ENCODE data around the gene TEAD1.

The TEAD1 gene

DNA sequence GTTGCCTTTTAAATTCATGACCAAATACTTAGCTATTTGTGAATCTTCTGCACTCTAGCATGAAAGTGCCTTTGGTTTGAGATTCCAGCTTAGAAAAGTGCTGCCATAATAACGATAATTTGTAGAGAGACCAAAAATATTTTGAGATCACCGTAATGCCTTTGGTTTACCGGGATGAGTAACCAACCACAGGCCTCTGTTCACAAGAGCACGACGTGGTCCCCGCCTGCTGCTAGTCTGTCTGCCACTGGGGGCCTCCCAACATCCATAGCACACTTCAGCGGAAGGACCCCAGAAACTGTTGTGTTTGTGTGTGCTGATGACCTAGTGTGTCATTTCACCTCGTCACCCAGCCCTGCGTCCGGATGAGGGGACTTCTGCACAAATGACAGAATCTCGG lies 267.9 kb downstream of the TEAD1 start:
- Histone ChIP-seq H3K36me3 (ENCODE audit: control insufficient read depth, low read length) (no peaks in the 10 kb centered on the region), H3K4me3 (ENCODE audit: low read length) (no peak overlapping the region), H3F3A (ENCODE audit: control insufficient read depth, insufficient read depth) (no peaks in the 10 kb centered on the region), H3K4me1 (ENCODE audit: control insufficient read depth, low read length) (no peaks in the 10 kb centered on the region), H3K9me3 (ENCODE audit: control insufficient read depth, insufficient read depth, low read length) (no peaks in the 10 kb centered on the region), H3K27me3 (ENCODE audit: control insufficient read depth, low read length) (no peaks in the 10 kb centered on the region), H4K20me1 (ENCODE audit: control insufficient read depth, insufficient read depth, low read depth, low read length) (no peaks in the 10 kb centered on the region), H3K79me2 (ENCODE audit: control insufficient read depth, low read length) (no peaks in the 10 kb centered on the region), H3K27ac (ENCODE audit: low read depth, low read length) (no peak overlapping the region), H3K4me2 (ENCODE audit: low read length) (no peak overlapping the region), H3K9me2 (replicated peaks; ENCODE audit: control insufficient read depth, low read length) (no peaks in the 10 kb centered on the region)
- no peak for TF ChIP-seq EZH2phosphoT487 (IDR thresholded peaks at IDR 0.05; ENCODE audit: borderline replicate concordance, low read length)
- TF ChIP-seq, protein P1, sequence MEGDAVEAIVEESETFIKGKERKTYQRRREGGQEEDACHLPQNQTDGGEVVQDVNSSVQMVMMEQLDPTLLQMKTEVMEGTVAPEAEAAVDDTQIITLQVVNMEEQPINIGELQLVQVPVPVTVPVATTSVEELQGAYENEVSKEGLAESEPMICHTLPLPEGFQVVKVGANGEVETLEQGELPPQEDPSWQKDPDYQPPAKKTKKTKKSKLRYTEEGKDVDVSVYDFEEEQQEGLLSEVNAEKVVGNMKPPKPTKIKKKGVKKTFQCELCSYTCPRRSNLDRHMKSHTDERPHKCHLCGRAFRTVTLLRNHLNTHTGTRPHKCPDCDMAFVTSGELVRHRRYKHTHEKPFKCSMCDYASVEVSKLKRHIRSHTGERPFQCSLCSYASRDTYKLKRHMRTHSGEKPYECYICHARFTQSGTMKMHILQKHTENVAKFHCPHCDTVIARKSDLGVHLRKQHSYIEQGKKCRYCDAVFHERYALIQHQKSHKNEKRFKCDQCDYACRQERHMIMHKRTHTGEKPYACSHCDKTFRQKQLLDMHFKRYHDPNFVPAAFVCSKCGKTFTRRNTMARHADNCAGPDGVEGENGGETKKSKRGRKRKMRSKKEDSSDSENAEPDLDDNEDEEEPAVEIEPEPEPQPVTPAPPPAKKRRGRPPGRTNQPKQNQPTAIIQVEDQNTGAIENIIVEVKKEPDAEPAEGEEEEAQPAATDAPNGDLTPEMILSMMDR (IDR thresholded peaks at IDR 0.05; ENCODE audit: low read depth, low read length, poor library complexity, severe bottlenecking) = no peak

DNA sequence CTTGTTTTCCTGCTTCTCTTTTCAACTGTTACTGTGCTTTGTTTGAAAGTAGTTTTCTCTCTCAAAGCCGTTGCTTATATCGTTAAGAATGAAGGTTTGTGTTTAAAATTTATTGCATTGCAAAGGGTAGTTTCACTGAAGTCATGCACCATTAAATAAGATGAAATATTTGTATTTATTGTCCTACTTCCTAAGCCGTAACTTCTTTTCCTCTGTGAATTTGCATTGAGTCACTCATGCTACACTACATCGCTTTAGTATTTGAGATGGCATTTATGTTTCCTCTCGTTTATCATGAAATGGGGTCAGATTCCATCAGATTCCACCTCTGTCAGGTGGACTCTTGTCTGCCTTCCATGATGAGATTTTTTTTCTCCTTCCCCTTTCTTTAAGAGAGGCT lies 269.1 kb downstream of the TEAD1 start:
- no peaks in the 10 kb centered on the region for H3K27me3 ChIP-seq (ENCODE audit: control insufficient read depth, low read length)
- no peaks in the 10 kb centered on the region for H3K4me1 ChIP-seq (ENCODE audit: control insufficient read depth, low read length)
- no peaks in the 10 kb centered on the region for H3F3A ChIP-seq (ENCODE audit: control insufficient read depth, insufficient read depth)
- H3K4me2 ChIP-seq (ENCODE audit: low read length) = no peak overlapping the region
- no peaks in the 10 kb centered on the region for H3K9me3 ChIP-seq (ENCODE audit: control insufficient read depth, insufficient read depth, low read length)
- TF ChIP-seq EZH2phosphoT487 (IDR thresholded peaks at IDR 0.05; ENCODE audit: borderline replicate concordance, low read length) = no peak
- TF ChIP-seq, protein P1 (IDR thresholded peaks at IDR 0.05; ENCODE audit: low read depth, low read length, poor library complexity, severe bottlenecking) = no peak
- H3K4me3 ChIP-seq (ENCODE audit: low read length) = no peak overlapping the region
- H3K9me2 ChIP-seq (replicated peaks; ENCODE audit: control insufficient read depth, low read length) = no peaks in the 10 kb centered on the region
- H4K20me1 ChIP-seq (ENCODE audit: control insufficient read depth, insufficient read depth, low read depth, low read length) = no peaks in the 10 kb centered on the region
- H3K27ac ChIP-seq (ENCODE audit: low read depth, low read length) = no peak overlapping the region
- H3K79me2 ChIP-seq (ENCODE audit: control insufficient read depth, low read length) = no peaks in the 10 kb centered on the region
- no peaks in the 10 kb centered on the region for H3K36me3 ChIP-seq (ENCODE audit: control insufficient read depth, low read length)

DNA sequence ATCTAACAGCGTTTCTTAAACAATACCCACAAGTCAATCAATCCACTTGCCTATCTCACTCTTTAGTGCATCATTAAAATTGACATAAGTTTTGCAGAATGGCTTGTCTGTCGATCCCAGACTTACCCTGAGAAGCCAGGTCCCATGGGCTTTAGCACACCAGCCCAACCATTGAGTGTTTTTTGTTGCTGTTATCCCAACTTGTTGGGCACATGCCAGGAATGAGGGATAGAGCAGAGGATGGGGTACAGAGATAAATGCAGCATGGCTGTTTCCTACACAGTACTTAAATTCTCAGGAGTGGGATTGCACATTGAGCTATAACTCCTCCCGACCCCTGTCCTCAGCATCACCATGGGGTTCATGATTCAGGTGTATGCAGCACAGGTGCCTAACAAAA lies 270.7 kb downstream of the TEAD1 start:
- TF ChIP-seq, protein P1 (IDR thresholded peaks at IDR 0.05; ENCODE audit: low read depth, low read length, poor library complexity, severe bottlenecking) = no peak
- no peak for TF ChIP-seq EZH2phosphoT487 (IDR thresholded peaks at IDR 0.05; ENCODE audit: borderline replicate concordance, low read length)

DNA sequence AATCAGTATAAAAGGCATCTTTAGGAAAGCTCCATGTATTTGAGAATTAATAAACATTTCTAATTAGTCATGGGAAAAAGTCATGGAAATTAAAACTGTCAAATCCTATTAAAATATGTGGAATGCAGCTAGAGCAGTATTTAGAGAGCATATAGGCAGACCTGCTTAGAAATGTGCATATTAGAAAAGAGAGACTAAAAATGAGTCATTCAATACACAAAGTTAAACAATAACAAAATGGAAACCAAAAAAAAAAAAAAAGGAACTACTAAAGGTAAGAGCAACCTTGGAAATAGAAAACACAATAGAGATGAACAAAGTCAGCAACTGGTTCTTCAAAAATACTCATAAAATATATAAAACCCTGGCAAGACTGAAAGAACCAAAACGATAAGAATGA lies 275.2 kb downstream of the TEAD1 start:
- no peaks in the 10 kb centered on the region for H3K36me3 ChIP-seq (ENCODE audit: control insufficient read depth, low read length)
- no peaks in the 10 kb centered on the region for H3K27me3 ChIP-seq (ENCODE audit: control insufficient read depth, low read length)
- no peak for TF ChIP-seq EZH2phosphoT487 (IDR thresholded peaks at IDR 0.05; ENCODE audit: borderline replicate concordance, low read length)
- TF ChIP-seq, protein P1 (IDR thresholded peaks at IDR 0.05; ENCODE audit: low read depth, low read length, poor library complexity, severe bottlenecking) = no peak
- no peaks in the 10 kb centered on the region for H4K20me1 ChIP-seq (ENCODE audit: control insufficient read depth, insufficient read depth, low read depth, low read length)
- no peaks in the 10 kb centered on the region for H3F3A ChIP-seq (ENCODE audit: control insufficient read depth, insufficient read depth)
- H3K79me2 ChIP-seq (ENCODE audit: control insufficient read depth, low read length) = no peaks in the 10 kb centered on the region
- no peak overlapping the region for H3K27ac ChIP-seq (ENCODE audit: low read depth, low read length)
- H3K4me1 ChIP-seq (ENCODE audit: control insufficient read depth, low read length) = no peaks in the 10 kb centered on the region
- no peak overlapping the region for H3K4me3 ChIP-seq (ENCODE audit: low read length)
- H3K4me2 ChIP-seq (ENCODE audit: low read length) = no peak overlapping the region
- H3K9me2 ChIP-seq (replicated peaks; ENCODE audit: control insufficient read depth, low read length) = no peaks in the 10 kb centered on the region
- peaks cover 5% of the 10 kb centered on the region; the same call in 1 of the 2 replicates for H3K9me3 ChIP-seq (ENCODE audit: control insufficient read depth, insufficient read depth, low read length)

More for the DNA sequence above, 270.7 kb downstream of the TEAD1 start:
- Histone ChIP-seq H3K79me2 (ENCODE audit: control insufficient read depth, low read length) (no peaks in the 10 kb centered on the region), H3K4me3 (ENCODE audit: low read length) (no peak overlapping the region), H3F3A (ENCODE audit: control insufficient read depth, insufficient read depth) (no peaks in the 10 kb centered on the region), H3K4me2 (ENCODE audit: low read length) (no peak overlapping the region), H4K20me1 (ENCODE audit: control insufficient read depth, insufficient read depth, low read depth, low read length) (no peaks in the 10 kb centered on the region), H3K4me1 (ENCODE audit: control insufficient read depth, low read length) (no peaks in the 10 kb centered on the region), H3K27ac (ENCODE audit: low read depth, low read length) (no peak overlapping the region), H3K9me3 (ENCODE audit: control insufficient read depth, insufficient read depth, low read length) (no peaks in the 10 kb centered on the region), H3K27me3 (ENCODE audit: control insufficient read depth, low read length) (no peaks in the 10 kb centered on the region), H3K36me3 (ENCODE audit: control insufficient read depth, low read length) (no peaks in the 10 kb centered on the region), H3K9me2 (replicated peaks; ENCODE audit: control insufficient read depth, low read length) (no peaks in the 10 kb centered on the region)
